ENCODE measurements around the gene CDC42.

Gene CDC42

DNA sequence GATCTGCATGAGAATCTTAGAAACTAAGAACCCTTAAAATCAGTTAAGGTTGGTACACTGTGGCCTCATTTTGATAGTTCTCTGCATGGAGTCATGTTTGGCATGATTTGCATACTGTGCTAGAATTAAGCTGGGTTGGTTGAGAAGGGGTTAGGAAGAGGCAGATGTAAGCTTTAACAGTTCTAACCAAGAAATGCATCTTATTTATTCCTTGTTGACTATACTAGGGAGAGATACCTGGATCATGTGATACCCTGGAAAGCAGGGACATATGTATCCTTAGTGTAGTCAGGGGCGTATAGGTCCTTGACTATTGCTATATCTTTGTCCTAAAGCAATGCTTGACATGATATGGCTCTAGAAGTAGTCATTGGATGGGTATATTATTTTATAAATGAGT is 41.0 kb downstream of the CDC42 start:
- TF ChIP-seq, protein P1, sequence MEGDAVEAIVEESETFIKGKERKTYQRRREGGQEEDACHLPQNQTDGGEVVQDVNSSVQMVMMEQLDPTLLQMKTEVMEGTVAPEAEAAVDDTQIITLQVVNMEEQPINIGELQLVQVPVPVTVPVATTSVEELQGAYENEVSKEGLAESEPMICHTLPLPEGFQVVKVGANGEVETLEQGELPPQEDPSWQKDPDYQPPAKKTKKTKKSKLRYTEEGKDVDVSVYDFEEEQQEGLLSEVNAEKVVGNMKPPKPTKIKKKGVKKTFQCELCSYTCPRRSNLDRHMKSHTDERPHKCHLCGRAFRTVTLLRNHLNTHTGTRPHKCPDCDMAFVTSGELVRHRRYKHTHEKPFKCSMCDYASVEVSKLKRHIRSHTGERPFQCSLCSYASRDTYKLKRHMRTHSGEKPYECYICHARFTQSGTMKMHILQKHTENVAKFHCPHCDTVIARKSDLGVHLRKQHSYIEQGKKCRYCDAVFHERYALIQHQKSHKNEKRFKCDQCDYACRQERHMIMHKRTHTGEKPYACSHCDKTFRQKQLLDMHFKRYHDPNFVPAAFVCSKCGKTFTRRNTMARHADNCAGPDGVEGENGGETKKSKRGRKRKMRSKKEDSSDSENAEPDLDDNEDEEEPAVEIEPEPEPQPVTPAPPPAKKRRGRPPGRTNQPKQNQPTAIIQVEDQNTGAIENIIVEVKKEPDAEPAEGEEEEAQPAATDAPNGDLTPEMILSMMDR (IDR thresholded peaks at IDR 0.05; ENCODE audit: insufficient read depth, low read length, missing control alignments) = no peak
- no peak overlapping the region for H3K4me3 ChIP-seq (ENCODE audit: low read depth, low read length)
- DNase-seq (ENCODE audit: low read depth, low spot score) = no peak
- ChIA-PET CTCF (interaction anchor here (0.9 to 4.1 kb wide), 7 partner anchors 9 to 323 kb away, joined by 3 to 22 read pairs (median 3); no protein-coding TSS in a partner anchor), POLR2A (no interaction called here)

DNA sequence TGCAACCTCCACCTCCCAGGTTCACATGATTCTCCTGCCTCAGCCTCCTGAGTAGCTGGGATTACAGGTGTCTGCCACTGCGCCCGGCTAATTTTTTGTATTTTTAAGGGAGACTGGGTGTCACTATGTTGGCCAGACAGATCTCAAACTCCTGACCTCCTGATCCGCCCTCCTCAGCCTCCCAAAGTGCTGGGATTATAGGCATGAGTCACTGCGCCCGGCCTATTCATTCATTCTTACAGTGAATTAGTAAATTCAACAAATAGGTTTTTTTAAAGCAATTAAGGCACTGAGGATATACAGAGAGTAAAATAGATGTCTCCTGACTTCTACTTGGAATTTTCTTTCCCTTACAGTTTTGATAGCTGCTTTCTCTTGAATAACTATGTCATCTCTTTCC is 43.5 kb downstream of the CDC42 start:
- ChIA-PET POLR2A (no interaction called here), CTCF (interaction anchor here (2.3 kb wide), 1 partner anchor 9 kb away, joined by 8 read pairs; no protein-coding TSS in a partner anchor)
- TF ChIP-seq, protein P1 (IDR thresholded peaks at IDR 0.05; ENCODE audit: insufficient read depth, low read length, missing control alignments) = no peak
- no peak for DNase-seq (ENCODE audit: low read depth, low spot score)
- no peak overlapping the region for H3K4me3 ChIP-seq (ENCODE audit: low read depth, low read length)

DNA sequence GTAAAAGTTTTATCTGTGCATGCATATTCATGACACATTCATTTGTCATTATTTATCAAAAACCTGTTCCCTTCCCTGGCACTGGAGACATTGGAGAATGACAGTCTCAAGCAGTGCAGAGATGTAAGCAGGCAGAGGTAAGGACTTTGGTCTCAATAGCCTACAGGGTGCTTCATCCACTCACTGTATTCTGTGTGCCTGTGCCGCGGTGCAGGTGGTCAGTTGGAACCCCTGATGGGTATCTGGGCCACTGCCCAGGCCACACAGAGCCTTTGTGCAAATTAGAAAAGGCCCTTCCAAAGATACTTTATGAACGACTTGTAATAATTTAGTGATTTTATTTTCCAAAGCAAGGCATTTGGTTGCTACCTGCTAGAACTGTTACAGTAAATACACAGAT is 44.0 kb downstream of the CDC42 start:
- DNase-seq (ENCODE audit: low read depth, low spot score) = no peak
- no peak overlapping the region for H3K4me3 ChIP-seq (ENCODE audit: low read depth, low read length)
- TF ChIP-seq, protein P1 (IDR thresholded peaks at IDR 0.05; ENCODE audit: insufficient read depth, low read length, missing control alignments) = no peak
- POLR2A ChIA-PET = no interaction called here
- CTCF ChIA-PET = interaction anchor here (2.3 kb wide), 1 partner anchor 9 kb away, joined by 8 read pairs; no protein-coding TSS in a partner anchor

DNA sequence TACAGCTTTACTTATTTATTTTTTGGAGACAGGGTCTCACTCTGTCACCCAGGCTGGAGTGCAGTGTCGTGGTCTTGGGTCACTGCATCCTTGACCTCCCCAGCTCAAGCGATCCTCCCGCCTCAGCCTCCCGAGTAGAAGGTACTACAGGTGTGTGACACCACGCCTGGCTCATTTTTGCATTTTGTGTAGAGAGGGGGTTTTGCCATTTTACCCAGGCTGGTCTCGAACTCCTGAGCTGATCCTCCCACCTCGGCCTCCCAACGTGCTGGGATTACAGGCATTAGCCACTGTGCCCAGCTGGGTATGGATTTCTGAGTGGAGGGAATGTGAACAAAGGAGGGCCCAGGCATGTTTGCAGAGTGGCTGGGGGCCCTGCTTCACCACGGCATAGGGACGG is 46.2 kb downstream of the CDC42 start:
- CTCF ChIA-PET = interaction anchor here (0.9 to 1.7 kb wide), 5 partner anchors 8 to 13 kb away, joined by 3 to 7 read pairs (median 3); no protein-coding TSS in a partner anchor
- POLR2A ChIA-PET = no interaction called here
- H3K4me3 ChIP-seq (ENCODE audit: low read depth, low read length) = no peak overlapping the region
- TF ChIP-seq, protein P1 (IDR thresholded peaks at IDR 0.05; ENCODE audit: insufficient read depth, low read length, missing control alignments) = no peak
- DNase-seq (ENCODE audit: low read depth, low spot score) = no peak

DNA sequence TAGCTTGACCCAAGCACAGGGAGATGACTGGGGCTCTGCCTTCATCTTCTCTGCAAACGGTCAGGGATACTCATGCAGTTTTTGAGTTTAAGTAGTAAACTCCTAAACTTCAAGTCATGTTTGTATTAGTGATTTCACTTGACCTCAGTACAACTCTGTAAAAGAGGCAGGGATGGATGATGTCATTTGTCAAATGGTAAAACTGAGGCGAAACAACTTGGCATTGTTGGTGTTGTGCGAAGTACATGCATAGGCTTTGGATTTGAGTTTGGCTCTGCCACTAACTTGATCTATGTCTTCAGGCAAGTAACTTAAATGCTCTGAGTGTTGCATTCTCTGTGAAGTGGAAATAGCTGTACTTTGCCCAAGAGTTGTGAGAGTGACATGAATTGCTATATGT is 47.7 kb downstream of the CDC42 start:
- CTCF ChIA-PET = interaction anchor here (0.6 to 1.7 kb wide), 3 partner anchors 10 to 28 kb away, joined by 3 to 7 read pairs (median 6); no protein-coding TSS in a partner anchor
- no peak for DNase-seq (ENCODE audit: low read depth, low spot score)
- H3K4me3 ChIP-seq (ENCODE audit: low read depth, low read length) = no peak overlapping the region
- TF ChIP-seq, protein P1 (IDR thresholded peaks at IDR 0.05; ENCODE audit: insufficient read depth, low read length, missing control alignments) = no peak
- POLR2A ChIA-PET = no interaction called here

DNA sequence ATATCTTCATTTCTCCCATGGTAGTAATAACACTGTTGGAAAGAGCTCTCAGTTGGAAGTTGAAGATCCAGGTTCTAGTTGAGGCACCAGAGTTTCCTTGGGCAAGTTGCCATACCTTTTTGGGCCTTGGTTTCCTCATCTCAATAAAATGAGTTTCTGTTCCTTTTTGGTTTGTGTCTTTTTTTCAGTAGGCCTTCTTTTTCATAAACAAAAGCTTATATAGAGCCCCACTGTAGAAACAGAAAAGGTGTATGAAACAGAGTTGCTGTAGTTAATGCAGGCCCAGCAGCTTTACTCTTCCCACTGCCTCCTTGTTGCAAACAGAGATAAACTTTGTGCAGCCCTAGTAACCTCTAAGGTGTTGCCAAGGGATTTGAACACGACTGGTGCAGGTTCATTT is 48.7 kb downstream of the CDC42 start:
- ChIA-PET CTCF (interaction anchor here (0.8 to 2.7 kb wide), 5 partner anchors 8 to 315 kb away, joined by 3 to 14 read pairs (median 6); no protein-coding TSS in a partner anchor), POLR2A (no interaction called here)
- no peak for DNase-seq (ENCODE audit: low read depth, low spot score)
- H3K4me3 ChIP-seq (ENCODE audit: low read depth, low read length) = no peak overlapping the region
- TF ChIP-seq, protein P1 (IDR thresholded peaks at IDR 0.05; ENCODE audit: insufficient read depth, low read length, missing control alignments) = no peak

All from AG04449 (cell line).